AG09309 (cell line): ENCODE measurements around the gene RTL9.

ENCODE experiments used
- DNase-seq: peaks from one replicate; pipeline ENCODE4 v3.0.0-alpha.2; 2010; ENCODE audit warnings: low read depth
- H3K4me3 ChIP-seq: 2 replicates; pipeline ENCODE4 v1.5.1; 2011; ENCODE audit warnings: mild to moderate bottlenecking, low read depth, low read length, moderate library complexity; ENCODE audit not compliant: control insufficient read depth
- CTCF ChIP-seq: IDR thresholded peaks from 2 replicates; pipeline ENCODE4 v1.5.1; 2011; ENCODE audit warnings: mild to moderate bottlenecking, low read depth, low read length, inconsistent platforms; ENCODE audit not compliant: insufficient read depth, control insufficient read depth; ENCODE audit errors: missing control alignments

Gene RTL9

GRCh38 chrX:110384490-110384889 lies 25.8 kb downstream of the RTL9 start:
- H3K4me3 ChIP-seq: no peak overlapping the region
- no peak for DNase-seq
- TF ChIP-seq CTCF: no peak

GRCh38 chrX:110389570-110389969 lies 30.9 kb downstream of the RTL9 start:
- TF ChIP-seq CTCF: no peak
- H3K4me3 ChIP-seq: no peak overlapping the region
- no peak for DNase-seq

- DNase-seq: no peak
- no peak for TF ChIP-seq CTCF
- no peak overlapping the region for H3K4me3 ChIP-seq
Observed at GRCh38 chrX:110391086-110391485, 32.4 kb downstream of the RTL9 start.

GRCh38 chrX:110394651-110395050 lies 36.0 kb downstream of the RTL9 start:
- no peak overlapping the region for H3K4me3 ChIP-seq
- TF ChIP-seq CTCF: no peak
- no peak for DNase-seq

- no peak for TF ChIP-seq CTCF
- DNase-seq: no peak
- no peak overlapping the region for H3K4me3 ChIP-seq
Observed at GRCh38 chrX:110395877-110396276, 37.2 kb downstream of the RTL9 start.

GRCh38 chrX:110396735-110397134 lies 38.1 kb downstream of the RTL9 start:
- DNase-seq: no peak
- no peak overlapping the region for H3K4me3 ChIP-seq
- no peak for TF ChIP-seq CTCF

GRCh38 chrX:110397339-110397738 lies 38.7 kb downstream of the RTL9 start:
- H3K4me3 ChIP-seq: no peak overlapping the region
- no peak for DNase-seq
- TF ChIP-seq CTCF: no peak
